Effector memory CD4-positive, alpha-beta T cell (primary cell): ENCODE results near the gene IGF2BP1.
A peak's percentile ranks its signal among the peaks of the same experiment; 100 is the strongest.
"Not testable (repeated sequence)": the region's sequence is repeated elsewhere in the genome, so short reads cannot be mapped to it uniquely, and the experiment has no call there.

Source experiments
- DNase-seq, 3 donors: peaks; one replicate each; pipeline ENCODE4 v3.0.0-alpha.2; 2020
- H3K27ac ChIP-seq: 2 replicates; pipeline ENCODE4 v1.7.0; 2013; ENCODE audit warnings: mild to moderate bottlenecking, low read length, moderate library complexity; ENCODE audit not compliant: insufficient read depth, poor library complexity, severe bottlenecking
- H3K27me3 ChIP-seq: replicated peaks from 2 replicates; pipeline ENCODE4 v1.7.0; 2013; ENCODE audit warnings: mild to moderate bottlenecking, low read length; ENCODE audit not compliant: insufficient read depth, control insufficient read depth, poor library complexity, severe bottlenecking
- H3K36me3 ChIP-seq: 2 replicates; pipeline ENCODE4 v1.7.0; 2013; ENCODE audit warnings: mild to moderate bottlenecking, low read length, moderate library complexity; ENCODE audit not compliant: control insufficient read depth, insufficient read depth
- H3K4me1 ChIP-seq: 2 replicates; pipeline ENCODE4 v1.7.0; 2013; ENCODE audit warnings: low read length, mild to moderate bottlenecking; ENCODE audit not compliant: control insufficient read depth, insufficient read depth, poor library complexity, severe bottlenecking
- H3K4me3 ChIP-seq: 2 replicates; pipeline ENCODE4 v1.7.0; 2013; ENCODE audit warnings: low read length, low read depth, mild to moderate bottlenecking; ENCODE audit not compliant: insufficient read depth, poor library complexity, severe bottlenecking
- H3K9me3 ChIP-seq: 2 replicates; pipeline ENCODE4 v1.7.0; 2013; ENCODE audit warnings: mild to moderate bottlenecking, low read length, moderate library complexity; ENCODE audit not compliant: control insufficient read depth

IGF2BP1 gene

GRCh38 chr17:49031965-49032928, 35.1 kb downstream of the IGF2BP1 start:
- DNase-seq: peak in 1 of 3 donors; percentile 11
- H3K9me3 ChIP-seq: no peaks in the 10 kb centered on the region
- H3K4me3 ChIP-seq: no peak overlapping the region
- H3K36me3 ChIP-seq: no peaks in the 10 kb centered on the region
- H3K27me3 ChIP-seq: peaks cover 4% of the 10 kb centered on the region
- H3K4me1 ChIP-seq: no peaks in the 10 kb centered on the region
- no peak overlapping the region for H3K27ac ChIP-seq

GRCh38 chr17:49035470-49036269, 38.5 kb downstream of the IGF2BP1 start:
- no peak overlapping the region for H3K4me3 ChIP-seq
- peaks cover 4% of the 10 kb centered on the region for H3K27me3 ChIP-seq
- H3K27ac ChIP-seq: no peak overlapping the region
- peak in 1 of 3 donors; percentile 9 for DNase-seq
- H3K4me1 ChIP-seq: no peaks in the 10 kb centered on the region
- H3K36me3 ChIP-seq: no peaks in the 10 kb centered on the region
- H3K9me3 ChIP-seq: no peaks in the 10 kb centered on the region

- no peaks in the 10 kb centered on the region for H3K9me3 ChIP-seq
- no peaks in the 10 kb centered on the region for H3K36me3 ChIP-seq
- no peak overlapping the region for H3K27ac ChIP-seq
- H3K4me3 ChIP-seq: no peak overlapping the region
- DNase-seq: no peak
- H3K4me1 ChIP-seq: no peaks in the 10 kb centered on the region
- H3K27me3 ChIP-seq: peaks cover 4% of the 10 kb centered on the region
These were observed 39.1 kb downstream of the IGF2BP1 start for GRCh38 chr17:49036270-49036626.

- no peak overlapping the region for H3K4me3 ChIP-seq
- no peaks in the 10 kb centered on the region for H3K4me1 ChIP-seq
- no peak for DNase-seq
- no peaks in the 10 kb centered on the region for H3K36me3 ChIP-seq
- H3K9me3 ChIP-seq: no peaks in the 10 kb centered on the region
- no peaks in the 10 kb centered on the region for H3K27me3 ChIP-seq
- H3K27ac ChIP-seq: no peak overlapping the region
These were observed 41.0 kb downstream of the IGF2BP1 start for GRCh38 chr17:49038138-49038537.

GRCh38 chr17:49038544-49038943, 41.4 kb downstream of the IGF2BP1 start:
- DNase-seq: no peak
- Histone ChIP-seq H3K4me1 (no peaks in the 10 kb centered on the region), H3K36me3 (no peaks in the 10 kb centered on the region), H3K27me3 (no peaks in the 10 kb centered on the region), H3K27ac (no peak overlapping the region), H3K9me3 (no peaks in the 10 kb centered on the region), H3K4me3 (no peak overlapping the region)

- H3K27ac ChIP-seq, DNase-seq, H3K27me3 ChIP-seq, H3K9me3 ChIP-seq, H3K36me3 ChIP-seq, H3K4me3 ChIP-seq, H3K4me1 ChIP-seq: not testable (repeated sequence)
These were observed 42.3 kb downstream of the IGF2BP1 start for GRCh38 chr17:49039518-49039917.

- DNase-seq: no peak
- Histone ChIP-seq H3K4me1 (no peaks in the 10 kb centered on the region), H3K9me3 (no peaks in the 10 kb centered on the region), H3K27me3 (no peaks in the 10 kb centered on the region), H3K36me3 (no peaks in the 10 kb centered on the region), H3K4me3 (no peak overlapping the region), H3K27ac (no peak overlapping the region)
These were observed 44.3 kb downstream of the IGF2BP1 start for GRCh38 chr17:49041527-49041926.

GRCh38 chr17:49045376-49045775, 48.2 kb downstream of the IGF2BP1 start:
- no peaks in the 10 kb centered on the region for H3K27me3 ChIP-seq

GRCh38 chr17:49046912-49047311, 49.7 kb downstream of the IGF2BP1 start:
- Histone ChIP-seq H3K27me3 (no peaks in the 10 kb centered on the region), H3K27ac (no peak overlapping the region), H3K4me3 (no peak overlapping the region), H3K4me1 (no peaks in the 10 kb centered on the region), H3K36me3 (no peaks in the 10 kb centered on the region), H3K9me3 (no peaks in the 10 kb centered on the region)
- no peak for DNase-seq

More at GRCh38 chr17:49045376-49045775, 48.2 kb downstream of the IGF2BP1 start:
- Histone ChIP-seq H3K4me3 (no peak overlapping the region), H3K4me1 (no peaks in the 10 kb centered on the region), H3K27ac (no peak overlapping the region), H3K9me3 (no peaks in the 10 kb centered on the region), H3K36me3 (no peaks in the 10 kb centered on the region)
- no peak for DNase-seq

- Histone ChIP-seq H3K27ac (no peak overlapping the region), H3K36me3 (no peaks in the 10 kb centered on the region), H3K27me3 (no peaks in the 10 kb centered on the region), H3K4me1 (no peaks in the 10 kb centered on the region), H3K4me3 (no peak overlapping the region), H3K9me3 (no peaks in the 10 kb centered on the region)
- DNase-seq: no peak
These were observed 52.1 kb downstream of the IGF2BP1 start for GRCh38 chr17:49049265-49049664.
